ENCODE results near the gene SLC9A1.

DNA sequence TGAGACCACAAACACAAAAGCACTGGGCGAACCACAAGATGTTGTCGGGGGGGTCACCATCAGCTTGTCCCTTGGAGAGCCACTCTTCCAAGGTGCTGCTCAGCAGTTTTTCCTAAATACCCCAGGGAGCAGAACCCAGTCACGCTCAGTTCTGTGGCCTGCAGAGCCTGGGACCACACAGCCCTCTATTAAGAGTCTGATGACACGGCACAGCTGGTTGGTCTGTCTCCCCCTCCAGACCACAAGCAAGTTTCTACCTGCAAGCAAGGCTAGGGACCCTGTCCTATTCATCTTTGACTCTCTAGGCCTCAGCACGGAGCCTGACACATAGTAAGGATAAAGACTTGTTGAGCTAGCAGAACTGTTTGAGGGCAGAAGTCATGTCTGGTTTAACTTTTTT, 28.5 kb downstream of the SLC9A1 start:
- TF ChIP-seq POLR2A (IDR thresholded peaks at IDR 0.05), result no peak
- TF ChIP-seq, protein P1, sequence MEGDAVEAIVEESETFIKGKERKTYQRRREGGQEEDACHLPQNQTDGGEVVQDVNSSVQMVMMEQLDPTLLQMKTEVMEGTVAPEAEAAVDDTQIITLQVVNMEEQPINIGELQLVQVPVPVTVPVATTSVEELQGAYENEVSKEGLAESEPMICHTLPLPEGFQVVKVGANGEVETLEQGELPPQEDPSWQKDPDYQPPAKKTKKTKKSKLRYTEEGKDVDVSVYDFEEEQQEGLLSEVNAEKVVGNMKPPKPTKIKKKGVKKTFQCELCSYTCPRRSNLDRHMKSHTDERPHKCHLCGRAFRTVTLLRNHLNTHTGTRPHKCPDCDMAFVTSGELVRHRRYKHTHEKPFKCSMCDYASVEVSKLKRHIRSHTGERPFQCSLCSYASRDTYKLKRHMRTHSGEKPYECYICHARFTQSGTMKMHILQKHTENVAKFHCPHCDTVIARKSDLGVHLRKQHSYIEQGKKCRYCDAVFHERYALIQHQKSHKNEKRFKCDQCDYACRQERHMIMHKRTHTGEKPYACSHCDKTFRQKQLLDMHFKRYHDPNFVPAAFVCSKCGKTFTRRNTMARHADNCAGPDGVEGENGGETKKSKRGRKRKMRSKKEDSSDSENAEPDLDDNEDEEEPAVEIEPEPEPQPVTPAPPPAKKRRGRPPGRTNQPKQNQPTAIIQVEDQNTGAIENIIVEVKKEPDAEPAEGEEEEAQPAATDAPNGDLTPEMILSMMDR (IDR thresholded peaks at IDR 0.05), result no peak
